Activated CD4-positive, alpha-beta T cell treated with anti-CD3 and anti-CD28 coated beads, Interleukin-2, amount 50 U/mL, for 4 hours (primary cell): ENCODE results near the gene NTRK3.
"Not testable (repeated sequence)": the region's sequence is repeated elsewhere in the genome, so short reads cannot be mapped to it uniquely, and the experiment has no call there.

Experiments
- DNase-seq, 2 experiments: peaks; one replicate each; pipeline ENCODE4 v3.0.0-alpha.2; 2020

The NTRK3 gene

DNA sequence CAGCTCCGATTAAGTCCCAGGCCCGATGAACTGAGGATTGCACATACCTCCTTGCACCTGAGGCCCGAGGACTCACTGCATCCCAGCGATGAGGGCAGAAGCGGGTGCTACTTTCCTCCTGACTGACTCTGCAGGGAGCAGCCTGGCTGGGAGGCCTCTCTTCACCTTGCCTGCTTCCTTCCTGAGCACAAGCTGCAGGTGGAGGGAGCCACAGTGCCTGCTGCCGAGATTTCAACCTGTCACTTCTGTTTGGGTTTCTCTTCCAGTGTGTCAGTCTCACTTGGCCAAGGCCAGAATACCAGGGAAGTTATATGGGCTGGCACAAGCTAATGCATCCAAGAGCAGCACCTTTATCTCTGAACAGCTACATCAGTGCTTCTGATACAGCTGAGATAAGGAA, 185.4 kb downstream of the NTRK3 start:
- no peak for DNase-seq

DNA sequence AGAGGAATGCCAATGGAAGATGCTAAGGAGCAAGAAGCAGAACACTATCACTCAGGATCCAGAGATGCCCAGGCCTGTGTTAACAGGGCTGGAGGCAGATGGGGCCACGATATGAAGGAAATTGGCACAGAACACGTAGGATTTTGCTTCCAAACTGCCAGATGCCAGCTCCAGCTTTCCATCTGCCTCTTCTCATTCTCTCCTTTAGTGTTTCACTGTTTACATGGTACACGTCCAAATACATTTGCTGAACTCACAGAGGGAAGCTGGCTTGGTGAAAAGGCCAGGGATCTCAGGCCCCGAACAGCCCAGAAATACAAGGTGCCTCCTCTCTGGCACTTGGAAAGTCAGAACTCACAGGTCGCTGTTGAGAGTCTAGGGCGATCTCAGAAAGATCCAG, 187.0 kb downstream of the NTRK3 start:
- DNase-seq = no peak

DNA sequence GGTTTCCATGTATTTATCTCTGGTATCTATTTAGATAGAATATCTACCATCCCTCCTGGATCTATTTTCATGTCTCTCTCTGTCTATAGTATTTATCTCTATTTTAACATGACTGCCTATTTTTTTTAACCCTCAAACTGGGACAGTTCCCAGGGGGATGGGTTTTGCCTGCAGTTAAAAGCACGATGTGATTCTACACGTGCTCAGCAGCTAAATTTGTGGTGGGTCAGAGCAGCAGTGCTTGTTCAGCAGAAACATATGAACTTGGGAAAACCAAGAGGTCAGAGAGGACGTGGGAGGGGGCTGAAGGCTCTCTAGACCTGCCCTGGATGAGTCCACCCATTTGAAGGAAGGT, 189.2 kb downstream of the NTRK3 start:
- no peak for DNase-seq

DNA sequence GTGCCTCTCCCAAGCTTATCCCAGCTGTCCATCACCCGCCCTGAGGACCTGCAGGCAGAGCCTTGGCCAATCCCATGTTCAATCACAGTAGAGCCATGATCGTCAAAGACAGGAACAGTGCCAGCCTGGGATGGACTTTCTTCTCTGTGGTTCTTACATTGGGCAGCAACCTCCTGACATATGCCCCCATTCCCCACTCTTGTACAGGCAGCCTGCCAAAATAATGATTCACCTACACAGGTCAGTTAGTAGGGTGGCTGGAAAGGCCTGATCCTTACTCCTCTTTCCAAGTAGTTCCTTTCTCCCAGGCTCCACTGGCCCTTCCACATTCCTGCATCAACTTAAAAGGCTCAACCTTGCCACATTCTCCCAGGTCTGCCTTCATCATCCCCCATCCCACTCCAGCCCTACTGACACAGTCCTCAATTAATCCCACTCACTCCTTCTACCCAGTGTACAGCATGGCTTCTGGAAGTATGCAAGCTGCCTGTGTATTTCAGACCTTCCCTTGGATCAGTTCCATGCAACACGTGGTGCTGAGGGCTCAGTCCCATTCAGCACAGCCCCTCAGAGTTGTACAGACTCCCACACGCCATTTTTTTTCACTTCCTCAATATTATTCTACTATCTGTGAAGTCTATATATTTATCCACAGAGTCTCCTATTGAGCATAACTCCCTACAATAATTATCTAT, 189.8 kb downstream of the NTRK3 start:
- no peak for DNase-seq

DNA sequence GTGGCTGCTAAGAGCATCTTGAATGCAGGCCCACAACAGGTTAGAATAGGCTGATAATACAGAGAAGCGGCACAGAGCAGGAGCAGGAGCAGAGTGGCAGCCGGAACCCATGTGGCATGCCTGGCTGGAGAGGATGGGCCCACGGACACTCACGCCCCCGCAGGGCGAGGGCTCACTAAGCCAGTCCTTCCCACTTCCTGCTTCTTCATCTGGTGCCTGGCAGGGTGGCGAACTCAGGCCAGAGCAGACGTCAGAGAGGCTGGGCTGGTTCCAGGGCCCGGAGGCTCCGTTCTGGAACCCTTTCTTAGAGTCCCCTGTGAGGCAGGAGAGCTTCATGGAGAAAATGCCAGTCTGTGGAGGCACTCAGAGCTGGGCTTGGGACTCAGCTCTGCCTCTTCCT, 195.1 kb downstream of the NTRK3 start:
- DNase-seq = no peak

DNA sequence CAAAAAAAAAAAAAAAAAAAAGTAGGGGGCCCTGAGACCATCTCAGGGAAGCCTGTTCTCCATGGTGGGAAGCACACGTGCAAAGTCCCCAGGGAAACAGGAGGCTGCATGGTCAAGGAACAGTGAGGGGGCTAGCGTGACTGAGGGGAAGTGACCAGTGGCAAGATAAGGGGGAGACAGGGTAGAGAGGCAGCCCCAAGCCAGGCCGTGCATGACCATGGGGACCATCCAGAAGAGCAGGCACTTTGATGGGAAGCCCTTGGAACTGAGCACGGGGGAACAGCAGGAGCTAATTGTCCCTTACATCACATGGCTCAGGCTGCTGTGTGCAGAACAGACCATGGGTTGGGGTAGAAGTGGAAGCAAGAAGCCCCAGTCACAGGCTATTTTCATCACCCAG, 196.2 kb downstream of the NTRK3 start:
- DNase-seq = no peak

DNA sequence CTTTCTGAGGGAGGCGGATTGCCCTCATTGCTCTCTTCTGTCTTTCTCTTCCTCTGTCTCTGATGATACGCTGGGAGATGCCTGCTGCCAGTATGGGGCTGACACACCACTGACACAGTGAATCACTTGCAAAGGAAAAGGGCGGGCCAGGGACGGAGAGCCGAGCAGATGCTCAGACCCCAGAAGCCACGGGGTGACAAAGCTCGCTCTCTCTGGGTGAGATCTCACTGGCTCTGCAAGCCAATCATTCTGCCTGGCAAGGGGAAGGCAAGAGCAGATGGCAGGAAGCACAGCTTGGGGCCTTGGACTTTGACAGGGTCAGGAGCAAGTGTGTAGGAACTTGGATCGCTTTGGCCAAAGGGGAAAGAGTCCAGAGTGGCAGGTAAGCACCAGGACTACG, 198.7 kb downstream of the NTRK3 start:
- DNase-seq = no peak

DNA sequence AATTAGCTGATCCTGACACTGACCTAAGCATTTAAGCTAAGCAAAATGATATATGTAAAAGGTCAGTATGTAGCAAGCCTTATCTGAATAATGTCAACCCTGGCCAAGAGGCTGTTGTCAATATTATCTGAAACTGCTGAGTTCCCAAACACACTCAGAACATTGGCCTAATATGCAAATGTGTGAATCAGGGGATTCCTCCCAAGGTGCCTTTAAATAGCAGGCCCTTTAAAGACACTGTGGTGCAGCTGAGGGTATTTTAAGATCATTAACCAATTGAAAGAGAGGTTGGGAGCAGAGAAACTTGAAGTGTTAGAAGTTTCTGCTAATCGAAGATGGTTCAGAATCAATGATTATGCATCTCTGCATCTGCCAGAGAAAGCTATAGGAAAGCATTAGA, 207.0 kb downstream of the NTRK3 start:
- no peak for DNase-seq

DNA sequence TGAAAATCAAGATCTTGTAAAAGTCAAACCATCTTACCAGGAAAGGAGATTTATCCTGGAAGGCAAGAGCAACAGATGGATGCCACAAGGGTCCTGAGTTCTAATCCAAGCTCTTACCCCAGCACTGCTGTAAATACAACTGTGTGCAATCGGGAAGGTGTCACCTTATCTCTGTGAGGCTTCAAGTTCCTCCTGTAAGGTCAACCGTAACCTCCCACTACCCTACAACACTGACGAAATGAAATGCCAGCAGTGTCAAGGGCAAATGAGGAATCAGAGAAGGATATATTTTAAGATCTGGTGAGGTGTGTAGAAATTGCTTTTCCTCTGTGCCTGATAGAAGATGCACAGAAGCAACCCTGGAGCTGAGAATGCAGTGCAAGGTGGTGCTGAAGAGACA, 207.8 kb downstream of the NTRK3 start:
- no peak for DNase-seq

DNA sequence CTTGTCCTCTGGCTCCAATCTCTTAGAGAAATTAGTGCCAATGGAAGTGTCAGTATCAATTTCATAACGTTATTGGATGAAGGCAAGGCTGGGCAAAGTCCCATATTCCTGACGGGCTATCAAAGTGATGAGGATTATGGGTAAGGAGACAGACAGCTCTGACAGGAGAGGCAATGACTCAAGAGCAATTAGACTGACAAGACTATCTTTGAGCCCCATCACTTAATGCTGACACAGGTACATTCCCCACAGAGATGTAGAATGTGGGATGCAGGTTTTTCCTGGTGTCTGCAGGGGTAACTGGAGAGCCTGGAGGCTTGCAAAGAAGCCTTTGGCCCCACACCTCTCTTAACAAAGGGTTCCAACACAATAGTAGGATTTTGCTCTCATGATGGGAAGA, 208.3 kb downstream of the NTRK3 start:
- DNase-seq = no peak

DNA sequence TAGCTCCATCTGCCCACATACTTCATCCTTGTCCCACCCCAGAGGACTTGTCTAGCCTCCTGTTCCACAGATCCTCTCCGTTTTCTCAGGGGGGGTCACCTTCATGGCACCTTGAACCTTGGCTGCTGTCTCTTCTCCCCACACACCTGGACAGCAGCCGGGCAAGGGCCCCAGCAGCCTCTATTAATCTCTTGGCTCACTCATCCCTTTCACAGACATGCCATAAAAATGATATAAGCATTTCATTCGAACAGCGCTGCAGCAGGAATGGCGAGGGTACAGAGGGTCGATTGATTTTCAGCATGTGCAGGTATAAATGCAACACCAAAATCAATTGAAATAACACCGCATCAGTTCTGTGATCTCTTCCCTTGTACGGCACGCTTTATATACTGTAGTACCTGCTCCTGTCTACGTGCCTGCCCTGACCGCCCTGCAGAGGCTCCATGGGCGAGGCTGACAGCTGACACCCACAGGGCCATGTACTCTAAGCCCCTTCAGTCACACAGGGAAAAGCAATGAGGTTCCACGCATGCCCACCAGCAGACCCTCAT, 209.9 kb downstream of the NTRK3 start:
- no peak for DNase-seq

DNA sequence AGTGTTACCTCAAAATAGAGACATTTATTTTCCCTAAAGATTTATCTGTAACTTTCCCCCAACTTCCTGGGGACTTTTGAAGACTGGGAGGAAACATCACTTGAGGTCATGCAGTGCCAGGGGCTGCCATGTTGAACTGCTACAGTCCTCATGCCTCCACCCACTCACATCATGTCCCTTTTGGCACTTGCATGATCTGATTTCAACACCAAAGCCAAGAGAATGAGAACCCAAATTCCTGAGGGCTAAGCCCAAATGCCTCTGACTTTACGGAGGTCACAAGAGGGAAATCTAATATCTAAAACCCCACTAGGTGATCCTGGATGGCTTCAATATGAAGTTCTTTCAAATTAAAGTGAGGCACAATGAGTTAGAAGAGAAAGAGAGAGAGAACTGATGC, 213.1 kb downstream of the NTRK3 start:
- no peak for DNase-seq

DNA sequence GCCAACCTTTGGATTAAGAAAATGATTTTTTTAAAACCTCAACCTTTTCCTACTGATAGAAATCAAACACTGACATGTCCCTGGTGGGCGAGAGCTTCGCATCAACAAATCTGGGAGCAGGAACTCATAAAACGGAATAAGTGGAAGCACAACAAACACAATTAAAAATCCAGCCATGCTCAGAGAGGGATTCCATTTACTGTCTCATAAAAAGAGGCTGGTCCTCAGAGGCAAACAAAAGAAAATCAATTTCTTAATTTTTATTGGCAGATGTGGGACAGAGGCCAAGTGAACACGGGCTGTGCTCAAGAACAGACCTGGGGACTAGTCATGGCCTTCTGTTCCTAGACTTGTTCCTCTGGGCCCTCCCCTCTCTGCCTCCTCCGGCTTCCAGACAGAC, 214.5 kb downstream of the NTRK3 start:
- no peak for DNase-seq

DNA sequence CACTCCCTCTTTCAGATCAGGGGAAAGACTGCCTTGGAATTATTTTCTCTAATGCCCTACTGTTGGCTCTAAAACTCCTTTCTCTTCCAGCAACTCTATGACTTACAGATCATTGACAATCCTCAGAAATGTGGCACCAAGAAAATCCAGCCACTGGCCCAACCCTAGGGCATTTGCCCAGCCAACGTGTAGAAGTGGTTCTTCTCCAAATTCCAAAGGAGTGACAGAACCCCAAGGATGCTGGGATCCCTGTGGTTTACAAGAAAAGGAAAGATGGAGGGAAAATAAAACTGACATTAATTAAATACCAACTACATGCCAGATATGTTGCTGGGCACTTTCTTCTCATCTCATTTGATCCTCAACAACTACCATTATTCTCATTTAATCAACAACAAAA, 216.0 kb downstream of the NTRK3 start:
- no peak for DNase-seq

DNA sequence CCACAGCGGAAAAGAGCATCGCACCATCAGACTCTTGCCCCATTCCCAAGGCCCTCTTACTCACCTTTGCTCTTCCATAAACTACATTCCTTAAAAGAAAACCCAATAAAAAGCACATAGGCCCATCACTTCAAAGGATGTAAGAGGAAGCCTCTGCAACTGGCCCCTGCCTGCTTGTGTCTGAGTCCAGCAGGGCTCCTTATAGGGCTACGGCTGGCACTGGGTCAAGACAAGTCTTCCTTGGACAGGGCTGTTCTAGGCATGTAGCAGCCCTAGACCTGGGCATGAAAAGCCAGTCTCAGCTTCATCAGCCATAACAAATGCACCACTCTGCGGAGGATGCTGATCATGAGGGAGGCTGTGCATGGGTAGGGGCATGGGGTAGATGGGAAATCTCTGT, 218.3 kb downstream of the NTRK3 start:
- DNase-seq = no peak

DNA sequence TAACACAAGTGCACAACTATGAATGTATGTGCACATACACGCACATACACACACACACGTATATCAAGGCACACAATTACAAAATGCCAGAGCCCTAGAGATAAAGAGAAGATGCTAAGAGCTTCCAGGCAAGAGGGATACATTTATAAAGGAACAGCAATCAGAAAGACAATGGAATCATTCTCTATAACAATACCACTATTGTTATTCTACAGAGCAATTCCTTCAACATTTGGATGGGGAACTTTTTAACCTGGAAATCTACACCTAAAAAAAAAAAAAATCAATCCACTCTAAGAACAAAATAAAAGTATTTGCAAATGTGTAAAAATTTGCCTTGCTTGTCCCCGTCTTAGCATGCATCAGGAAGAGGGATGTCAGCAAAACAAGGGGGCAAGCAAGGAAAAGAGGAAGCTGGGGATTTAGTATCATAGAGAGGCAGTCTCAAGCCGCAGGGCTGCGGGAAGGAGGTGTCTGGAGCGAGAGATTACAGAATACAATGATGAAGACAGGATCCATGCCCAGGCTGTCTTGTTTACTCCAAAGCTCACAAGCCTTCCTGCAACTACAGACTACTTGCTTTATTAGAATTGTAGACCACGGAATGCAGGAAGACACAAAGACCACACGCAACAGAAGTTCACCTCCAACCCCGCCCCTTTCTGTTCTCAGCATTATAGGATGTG, 220.2 kb downstream of the NTRK3 start:
- DNase-seq = no peak

DNA sequence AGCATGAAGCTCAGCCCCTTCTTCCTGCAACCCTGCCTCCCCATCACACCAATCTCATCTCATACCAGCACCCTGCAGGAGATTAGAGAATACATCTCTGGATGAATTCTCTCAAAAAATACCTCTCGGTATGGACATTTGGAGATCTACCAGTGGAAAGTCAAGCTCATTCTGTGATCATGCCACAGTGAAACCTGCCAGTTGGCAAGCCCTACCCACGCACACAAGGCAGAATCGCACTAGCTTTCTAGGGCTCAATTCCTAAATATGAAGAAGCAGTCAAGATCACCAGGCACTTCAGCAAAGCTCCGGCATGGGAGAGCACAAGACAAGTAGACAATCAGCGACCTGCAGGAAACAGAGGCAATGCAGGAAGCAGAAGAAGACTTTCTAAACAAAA, 221.2 kb downstream of the NTRK3 start:
- no peak for DNase-seq

DNA sequence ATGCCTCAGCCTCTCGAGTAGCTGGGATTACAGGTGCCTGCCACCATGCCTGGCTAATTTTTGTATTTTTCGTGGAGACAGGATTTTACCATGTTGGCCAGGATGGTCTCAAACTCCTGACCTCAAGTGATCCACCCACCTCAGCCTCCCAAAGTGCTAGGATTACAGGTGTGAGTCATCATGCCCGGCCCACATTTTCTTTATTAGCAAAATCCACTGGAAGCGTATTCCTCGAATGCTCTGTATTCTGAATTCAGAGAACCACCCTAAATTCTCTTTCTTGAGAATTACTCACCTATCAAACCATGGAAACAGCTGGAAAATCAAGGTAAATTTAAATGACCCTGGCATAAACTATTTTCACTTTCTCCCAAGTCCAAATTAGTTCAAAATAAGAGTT, 223.1 kb downstream of the NTRK3 start:
- DNase-seq = not testable (repeated sequence)

DNA sequence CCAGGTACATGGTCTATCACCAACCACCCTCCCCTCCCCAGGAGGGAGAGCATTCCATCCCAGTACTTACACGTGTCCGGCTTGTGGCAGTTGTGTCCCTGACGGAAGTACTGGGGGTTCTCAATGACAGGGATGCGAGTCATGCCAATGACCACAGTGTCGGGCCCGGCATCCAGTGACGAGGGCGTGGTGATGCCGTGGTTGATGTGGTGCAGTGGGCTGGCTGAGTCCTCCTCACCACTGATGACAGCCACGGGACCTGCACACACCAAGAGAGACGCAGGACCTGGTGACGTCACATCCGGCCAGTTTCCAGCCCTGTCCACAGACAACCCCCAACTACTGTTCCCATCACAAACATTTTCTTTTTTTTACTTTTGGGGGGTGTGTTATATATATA, 223.8 kb downstream of the NTRK3 start:
- DNase-seq = no peak

DNA sequence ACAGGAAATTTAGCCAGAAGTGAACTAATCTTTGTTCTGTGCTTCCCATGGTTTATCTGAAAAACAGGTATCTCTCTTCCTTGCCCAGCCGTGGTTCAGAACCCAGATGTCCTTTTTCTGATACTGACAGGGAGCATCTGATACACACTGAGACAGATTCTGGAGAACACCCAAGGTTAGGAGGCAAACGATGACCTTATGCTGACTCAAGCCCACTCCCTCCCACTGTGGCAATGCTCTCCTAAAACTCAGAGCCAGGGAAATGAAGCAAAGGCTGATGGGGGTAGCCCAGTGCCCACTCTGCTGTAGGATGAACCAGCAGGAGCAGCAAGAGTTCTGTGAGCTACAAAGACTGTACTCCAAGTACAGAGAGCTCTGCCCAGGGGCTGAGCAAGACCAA, 225.1 kb downstream of the NTRK3 start:
- DNase-seq = no peak

DNA sequence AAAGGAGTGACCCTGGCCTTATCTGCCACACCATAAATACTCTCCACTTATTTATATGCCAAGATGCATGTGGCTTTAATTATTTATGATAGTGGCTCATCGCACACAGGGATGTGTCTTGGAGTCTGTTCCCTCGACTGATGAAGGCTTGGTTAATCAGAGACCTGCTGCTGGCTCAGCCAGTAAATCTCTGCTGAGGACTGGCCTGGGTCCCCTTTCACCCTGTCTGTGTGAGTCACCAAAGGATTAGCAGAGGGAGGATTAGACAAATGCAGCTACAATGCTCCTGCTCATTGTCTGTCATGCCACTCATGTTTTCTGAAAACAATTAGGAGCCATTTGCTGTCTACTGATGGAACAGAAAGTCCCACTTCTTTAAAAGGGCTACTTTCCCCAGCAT, 226.8 kb downstream of the NTRK3 start:
- no peak for DNase-seq

DNA sequence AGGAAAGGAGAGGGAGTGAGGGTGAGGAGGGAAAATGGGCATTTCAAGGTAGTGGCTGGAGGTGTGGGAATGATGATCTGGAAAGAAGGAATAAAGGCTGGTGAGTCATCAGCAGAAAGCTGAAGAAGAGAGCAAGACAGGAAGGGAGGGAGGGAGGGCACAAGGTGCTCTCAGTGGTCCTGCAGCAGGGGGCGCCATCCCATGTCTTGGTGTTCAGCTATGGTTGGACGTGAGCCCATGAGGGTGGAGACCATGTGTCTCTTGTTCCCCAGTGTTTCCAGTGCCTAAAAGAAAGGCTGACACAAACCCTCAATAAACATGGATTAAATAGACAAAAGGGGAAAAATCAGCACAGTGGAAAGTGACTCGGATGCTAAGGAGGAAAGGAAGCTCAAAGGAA, 228.5 kb downstream of the NTRK3 start:
- no peak for DNase-seq

DNA sequence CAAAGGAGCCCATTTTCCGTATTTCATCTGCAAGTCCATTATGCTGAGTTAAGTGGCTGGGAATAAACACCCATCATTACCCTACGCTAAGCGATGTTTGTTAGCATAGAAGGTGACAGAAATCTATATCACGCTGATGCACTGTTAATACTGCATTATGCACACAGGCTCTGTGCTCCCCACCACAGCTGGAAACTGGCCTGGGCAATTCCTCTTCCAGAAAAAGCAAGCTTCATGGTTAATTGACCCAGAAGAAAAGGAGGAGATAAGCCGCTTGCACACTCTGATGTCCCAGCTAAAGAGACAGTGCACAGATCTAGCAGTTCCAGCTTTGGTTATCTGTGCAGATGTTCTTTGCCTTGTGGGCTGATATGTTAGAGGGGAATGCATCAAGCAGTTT, 232.6 kb downstream of the NTRK3 start:
- no peak for DNase-seq

DNA sequence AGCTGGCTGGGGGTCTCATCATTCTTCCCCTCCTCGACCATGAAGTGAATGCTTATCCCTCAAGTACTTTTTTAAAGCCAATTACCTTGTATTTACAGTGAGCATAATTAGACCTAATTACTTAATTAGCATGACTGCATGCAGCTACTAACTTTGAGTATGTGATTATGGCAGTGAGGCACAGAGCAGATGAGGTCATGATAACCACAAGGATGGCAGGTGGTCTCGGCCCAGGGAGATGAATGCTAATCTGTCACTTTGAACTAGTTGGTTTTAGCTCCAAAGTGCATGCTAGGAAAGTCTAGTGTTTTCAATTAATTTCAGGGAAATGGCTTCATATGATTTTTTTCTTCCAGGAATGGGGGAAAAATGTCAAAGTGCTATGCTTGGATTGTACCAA, 233.8 kb downstream of the NTRK3 start:
- DNase-seq = no peak

DNA sequence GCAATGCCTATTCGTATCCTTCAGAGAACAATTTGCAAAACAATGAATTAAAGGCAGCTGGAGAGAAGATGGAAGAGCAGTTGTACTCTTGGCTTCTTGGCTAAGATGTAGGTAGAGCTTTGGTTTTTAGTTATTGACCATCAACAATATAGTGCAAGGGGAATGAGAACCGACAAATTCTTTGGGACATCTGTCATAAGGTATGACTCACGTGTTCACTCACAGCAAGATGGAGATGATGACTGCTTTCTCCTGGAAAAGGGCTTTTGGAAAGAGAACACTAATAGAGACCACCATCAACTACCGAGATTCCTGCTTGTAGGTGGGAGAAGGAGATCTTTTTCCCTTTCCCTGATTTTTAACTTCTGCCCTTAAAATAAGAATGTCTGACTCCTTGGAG, 234.9 kb downstream of the NTRK3 start:
- DNase-seq = no peak
